Activated CD8-positive, alpha-beta memory T cell treated with anti-CD3 and anti-CD28 coated beads for 4 hours (primary cell): Measurements from ENCODE around the gene SEBOX.
A peak's percentile ranks its signal among the peaks of the same experiment; 100 is the strongest.
"Not testable (repeated sequence)": the region's sequence is repeated elsewhere in the genome, so short reads cannot be mapped to it uniquely, and the experiment has no call there.

Experiments
- DNase-seq, 2 donors: peaks; one replicate each; pipeline ENCODE4 v3.0.0-alpha.2; 2020; ENCODE audit warnings: low read depth in 2 of 2

The SEBOX gene

GRCh38 chr17:28340374-28340773 is 24.6 kb downstream of the SEBOX start:
- no peak for DNase-seq

- no peak for DNase-seq
Measured at GRCh38 chr17:28339431-28339830, 25.6 kb downstream of the SEBOX start.

GRCh38 chr17:28338769-28339212 is 26.2 kb downstream of the SEBOX start:
- not testable (repeated sequence) for DNase-seq

GRCh38 chr17:28338056-28338768 is 26.8 kb downstream of the SEBOX start:
- no peak for DNase-seq

GRCh38 chr17:28335959-28336871 is 28.8 kb downstream of the SEBOX start:
- no peak for DNase-seq

- DNase-seq: peak; percentile 91 to 98
Measured at GRCh38 chr17:28335201-28335958, 29.6 kb downstream of the SEBOX start, which contains the start of the genes IFT20 and TNFAIP1. IFT20 (minus strand) TSS chr17:28335472; CDS start chr17:28331985, 3,487 bp downstream. TNFAIP1 (plus strand) TSS chr17:28335761; CDS start chr17:28339522, 3,761 bp downstream.

GRCh38 chr17:28334666-28335200 is 30.3 kb downstream of the SEBOX start:
- no peak for DNase-seq

- no peak for DNase-seq
Measured at GRCh38 chr17:28334171-28334570, 30.8 kb downstream of the SEBOX start.

GRCh38 chr17:28333083-28333746 is 31.8 kb downstream of the SEBOX start:
- no peak for DNase-seq

GRCh38 chr17:28331891-28332420 is 33.0 kb downstream of the SEBOX start:
- DNase-seq: no peak

- no peak for DNase-seq
Measured at GRCh38 chr17:28330671-28331070, 34.3 kb downstream of the SEBOX start.

GRCh38 chr17:28328325-28328724 is 36.7 kb downstream of the SEBOX start:
- no peak for DNase-seq

- DNase-seq: no peak
Measured at GRCh38 chr17:28327709-28328108, 37.3 kb downstream of the SEBOX start.

GRCh38 chr17:28327031-28327607 is 37.9 kb downstream of the SEBOX start:
- DNase-seq: no peak

GRCh38 chr17:28326114-28326513 is 38.9 kb downstream of the SEBOX start:
- no peak for DNase-seq

- DNase-seq: no peak
Measured at GRCh38 chr17:28325211-28325610, 39.8 kb downstream of the SEBOX start.

GRCh38 chr17:28324781-28325180 is 40.2 kb downstream of the SEBOX start:
- DNase-seq: no peak

GRCh38 chr17:28324267-28324745 is 40.7 kb downstream of the SEBOX start:
- DNase-seq: no peak

- no peak for DNase-seq
Measured at GRCh38 chr17:28320215-28321061, 44.6 kb downstream of the SEBOX start.
